Endothelial cell of hepatic sinusoid (primary cell): ENCODE measurements around the gene MRPL20.
"Not testable (repeated sequence)": the region's sequence is repeated elsewhere in the genome, so short reads cannot be mapped to it uniquely, and the experiment has no call there.

Experiments used
- in situ Hi-C: cut with HindIII; loops from 2 replicates; pipeline ENCODE4 v1.10.0; 2017; ENCODE audit warnings: low sequenced_read_pairs

MRPL20 gene

DNA sequence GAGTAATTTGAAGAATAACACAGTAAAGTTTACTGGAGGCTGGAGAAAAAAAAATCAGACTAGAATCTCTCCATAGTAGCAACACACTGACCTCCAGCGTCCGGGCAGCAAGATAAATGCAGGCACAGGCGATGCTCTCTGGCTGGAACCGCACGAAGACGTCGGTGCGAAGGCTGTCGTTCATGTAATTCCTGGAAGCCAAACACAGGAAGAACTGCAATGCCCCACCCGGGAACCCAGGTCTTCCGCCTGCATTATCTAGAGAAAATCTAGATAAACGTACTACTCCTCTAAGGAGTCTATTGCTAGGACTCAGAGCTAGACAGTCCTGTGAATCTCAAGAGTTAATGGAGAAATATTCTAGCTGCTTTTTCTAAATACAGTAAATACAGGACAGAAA, 16.4 kb downstream of the MRPL20 start:
- in situ Hi-C loops: no loop called here

DNA sequence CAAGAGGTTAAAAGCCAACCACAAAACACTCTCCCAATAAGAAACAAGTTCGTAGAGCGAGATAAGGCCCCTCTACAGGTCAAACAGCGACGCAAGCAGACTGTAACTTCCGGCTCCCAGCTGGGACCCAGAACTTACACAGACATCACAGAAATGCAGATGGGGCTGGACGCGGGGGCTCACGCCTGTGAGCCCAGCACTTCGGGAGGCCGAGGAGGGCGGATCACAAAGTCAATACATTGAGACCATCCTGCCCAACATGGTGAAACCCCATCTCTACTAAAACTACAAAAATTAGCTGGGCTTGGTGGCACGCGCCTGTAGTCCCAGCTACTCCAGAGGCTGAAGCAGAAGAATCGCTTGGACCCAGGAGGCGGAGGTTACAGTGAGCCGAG, 19.0 kb downstream of the MRPL20 start:
- in situ Hi-C loops: no loop called here

DNA sequence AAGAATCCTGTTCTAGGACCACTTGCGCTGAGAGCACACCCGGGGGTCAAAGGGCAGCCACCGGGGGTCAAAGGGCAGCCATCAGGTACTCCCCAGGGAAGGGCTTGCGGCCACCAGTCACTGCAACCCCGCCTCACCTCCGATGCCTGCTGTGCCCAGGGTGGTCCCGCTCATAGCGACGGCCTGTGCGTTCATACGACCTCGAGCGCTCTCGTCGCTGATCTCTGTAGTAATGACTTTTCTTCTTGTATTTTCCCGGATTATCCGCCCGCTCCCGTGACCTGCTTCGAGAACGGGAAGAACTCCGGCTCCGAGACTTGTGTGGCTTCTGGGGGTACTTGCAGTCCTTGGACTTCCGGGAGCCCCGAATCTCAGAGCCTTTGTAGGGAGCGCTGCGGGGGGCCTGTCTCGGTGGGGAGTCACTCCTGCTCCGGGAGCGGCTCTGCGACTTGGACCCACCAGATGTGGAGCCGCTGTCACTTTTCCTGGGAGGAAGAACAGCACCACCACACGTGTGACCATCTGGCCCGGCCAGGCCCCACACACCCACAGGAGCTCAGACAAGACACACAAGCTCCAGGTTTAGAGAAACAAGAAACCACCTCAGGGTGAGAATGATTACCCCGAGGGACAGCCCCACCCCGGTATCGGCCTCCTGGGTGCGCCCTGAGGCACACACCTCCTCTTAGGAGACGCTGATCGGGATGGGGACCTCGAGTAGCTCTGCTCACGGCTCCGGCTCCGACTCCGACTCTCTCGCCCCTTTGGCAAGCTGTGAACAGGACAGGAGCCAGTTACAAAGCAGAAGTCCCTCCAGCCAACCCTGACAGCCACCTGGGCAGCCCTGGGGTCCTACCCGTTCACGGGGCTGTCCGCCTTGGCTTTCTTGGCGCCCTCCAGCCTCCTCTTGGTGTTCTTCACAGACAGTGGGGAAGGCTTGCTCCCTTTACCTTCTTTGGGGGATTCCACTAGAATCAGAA, 19.7 kb downstream of the MRPL20 start:
- in situ Hi-C loops: no loop called here

DNA sequence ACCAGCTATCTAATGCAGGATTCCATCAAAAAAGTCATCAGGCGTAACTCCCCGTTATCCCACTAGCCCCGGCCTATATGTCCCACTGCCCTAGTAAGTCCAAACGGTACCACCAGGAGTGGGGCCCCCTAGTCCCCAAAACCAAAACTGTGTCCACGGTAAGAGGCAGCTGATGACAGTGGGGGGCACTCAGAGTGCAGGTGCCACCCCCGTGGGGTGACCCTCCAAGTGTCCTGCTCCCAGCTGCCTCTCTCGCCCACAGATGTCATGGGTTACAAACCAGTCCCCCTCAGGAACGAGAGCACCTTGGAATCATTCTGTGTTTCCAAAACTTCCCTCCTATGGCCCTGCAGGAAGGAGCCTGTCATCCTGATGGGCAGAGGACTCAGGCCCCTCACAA, 21.2 kb downstream of the MRPL20 start:
- in situ Hi-C loops: no loop called here

DNA sequence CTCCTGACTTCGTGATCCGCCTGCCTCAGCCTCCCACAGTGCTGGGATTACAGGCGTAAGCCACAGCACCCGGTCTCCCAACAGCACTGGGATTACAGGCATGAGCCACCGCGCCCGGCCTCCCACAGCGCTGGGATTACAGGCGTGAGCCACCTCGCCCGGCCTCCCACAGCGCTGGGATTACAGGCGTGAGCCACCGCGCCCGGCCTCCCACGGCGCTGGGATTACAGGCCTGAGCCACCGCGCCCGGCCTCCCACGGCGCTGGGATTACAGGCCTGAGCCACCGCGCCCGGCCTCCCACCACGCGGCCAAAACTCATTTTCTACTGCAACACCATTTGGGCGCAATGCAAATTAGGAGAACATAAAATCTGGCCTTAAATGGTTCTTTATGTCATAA, 21.8 kb downstream of the MRPL20 start:
- in situ Hi-C loops: not testable (repeated sequence)

DNA sequence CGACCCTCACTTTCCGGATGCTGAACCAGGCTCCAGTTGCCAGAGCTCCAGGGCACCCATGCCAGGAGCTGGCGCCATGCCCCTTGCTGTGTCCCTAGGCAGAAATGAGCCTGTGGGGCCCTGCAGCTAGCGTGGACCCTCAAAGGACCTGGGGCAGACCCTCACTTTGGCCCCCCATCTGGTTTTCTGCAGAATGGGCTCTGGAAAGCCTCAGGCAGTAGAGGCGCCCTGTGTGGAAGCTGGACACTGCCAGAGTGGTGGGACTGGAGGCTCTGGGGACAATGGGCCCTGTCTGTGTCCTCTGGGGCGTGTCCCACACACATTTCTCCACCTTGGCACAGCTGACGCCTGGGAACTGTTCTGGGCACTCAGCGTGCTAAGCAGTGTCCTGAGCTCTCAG, 25.8 kb downstream of the MRPL20 start:
- in situ Hi-C loops: no loop called here

DNA sequence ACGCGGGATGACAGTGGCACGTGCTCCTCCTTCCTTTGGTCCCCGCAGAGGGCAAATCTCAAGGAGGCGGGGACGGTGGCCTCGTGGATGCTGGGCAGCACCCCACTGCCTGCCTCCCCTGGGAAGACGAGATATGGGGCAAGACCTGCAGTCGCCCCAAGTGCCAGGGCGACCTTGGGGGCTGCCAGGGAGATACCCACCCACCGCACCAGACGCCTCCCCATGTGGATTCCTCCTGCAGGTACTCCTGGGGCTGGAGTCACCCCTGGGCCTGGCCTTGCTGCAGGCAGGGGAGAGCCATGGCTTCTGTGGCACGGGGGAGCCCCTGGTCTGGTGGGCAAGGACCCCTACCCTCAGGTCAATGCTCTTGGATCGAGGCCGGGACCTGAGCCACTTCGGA, 26.2 kb downstream of the MRPL20 start:
- in situ Hi-C loops: no loop called here

DNA sequence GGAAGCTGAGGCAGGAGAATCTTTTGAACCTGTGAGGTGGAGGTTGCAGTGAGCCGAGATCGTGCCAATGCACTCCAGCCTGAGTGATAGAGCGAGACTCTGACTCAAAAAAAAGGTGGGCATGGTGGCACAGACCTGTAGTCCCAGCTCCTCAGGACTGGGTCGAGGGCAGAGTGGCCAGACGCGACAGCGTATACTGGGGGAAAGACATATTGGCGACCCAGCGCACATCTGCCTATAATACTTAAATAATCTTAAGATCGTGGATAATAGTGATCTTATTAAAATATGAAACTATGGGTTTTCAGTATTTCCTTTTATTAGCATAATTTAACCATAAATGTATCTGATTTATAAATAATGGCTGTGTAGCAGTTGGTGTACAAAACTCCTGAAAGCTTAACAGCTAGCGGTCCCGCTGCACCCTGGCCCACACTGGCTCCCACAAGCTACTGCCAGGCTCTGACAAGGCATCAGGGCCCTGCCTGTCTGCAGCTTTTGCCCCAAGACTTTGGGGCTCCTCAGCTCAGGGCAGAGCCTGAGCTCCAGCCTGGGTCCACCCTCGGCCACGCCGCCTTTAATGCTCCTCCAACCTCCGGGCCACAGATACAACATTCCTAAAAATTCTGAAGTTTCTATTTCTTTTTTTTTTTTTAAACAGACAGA, 29.4 kb downstream of the MRPL20 start:
- in situ Hi-C loops: loop anchor here (10.0 kb wide), 4 partner anchors 103 to 177 kb away; partner anchors contain the start of gene UBE2J2

DNA sequence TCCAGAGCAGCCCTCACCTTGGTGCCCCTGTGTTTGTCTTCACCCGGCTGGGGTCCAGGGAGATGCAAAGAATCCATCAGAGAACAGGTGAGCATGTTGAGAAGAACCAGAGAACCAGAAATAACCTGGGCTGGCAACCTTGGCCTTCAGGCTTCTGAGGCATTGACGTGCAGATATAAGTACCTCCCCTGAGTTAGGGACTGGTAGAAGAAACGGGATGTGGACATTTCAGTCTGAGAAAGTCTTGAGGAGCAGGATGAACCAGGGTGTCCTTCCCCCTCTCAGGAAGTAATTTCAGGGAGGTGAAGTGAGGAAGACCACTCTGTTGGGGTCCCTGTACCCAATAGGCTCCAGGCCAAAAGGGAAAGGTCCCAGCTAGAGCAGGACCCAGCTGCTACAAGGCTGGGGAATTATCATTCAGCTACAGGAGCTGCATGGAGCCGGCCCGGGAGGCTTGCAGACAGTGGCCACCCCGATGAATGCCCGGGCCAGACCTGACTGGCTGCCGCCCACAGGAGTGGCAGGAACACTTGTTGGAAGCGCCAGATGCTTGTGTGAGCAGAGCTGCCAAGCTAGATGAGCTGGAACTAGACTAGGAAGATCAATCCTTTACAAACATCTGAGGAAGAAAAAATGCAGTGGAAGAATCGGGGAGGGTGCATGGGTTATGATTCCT, 30.4 kb downstream of the MRPL20 start:
- in situ Hi-C loops: loop anchor here (10.0 kb wide), 4 partner anchors 102 to 178 kb away; partner anchors contain the start of gene UBE2J2

DNA sequence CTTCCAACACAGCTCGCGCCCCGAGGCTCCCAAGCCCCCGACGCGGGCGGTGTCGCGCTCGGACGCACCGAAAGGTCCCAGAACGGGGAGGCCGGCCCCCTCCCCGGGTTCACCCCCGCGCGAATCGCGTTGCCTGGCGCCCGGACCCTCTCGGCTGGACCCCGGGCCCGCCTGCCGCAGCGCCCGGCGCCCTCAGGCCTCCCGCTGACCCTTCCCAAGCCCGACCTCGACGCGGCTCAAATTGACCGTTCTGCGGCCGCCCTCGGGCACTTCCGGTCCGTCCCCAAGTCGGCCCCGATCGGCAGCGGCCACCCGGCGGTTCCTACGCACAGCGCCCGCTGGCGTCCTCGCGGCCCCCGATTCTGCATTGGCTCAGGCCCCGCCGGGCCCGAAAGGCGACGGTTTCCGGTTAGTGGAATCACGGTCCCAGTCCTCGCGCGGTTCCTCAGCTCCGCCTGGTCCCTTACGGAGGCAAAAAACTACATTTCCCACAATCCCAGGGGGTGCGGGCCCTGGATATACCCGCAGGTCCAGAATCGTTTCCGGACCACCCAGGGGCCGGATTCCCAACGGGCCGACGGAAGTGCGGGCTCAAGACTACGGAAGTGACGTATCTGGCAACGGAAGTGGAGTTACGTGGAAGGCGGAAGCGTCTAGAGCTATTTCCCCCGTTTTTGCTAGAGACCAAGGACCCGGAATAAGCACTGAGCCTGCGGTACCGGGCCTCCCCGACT, 32.0 kb downstream of the MRPL20 start, which contains the start of gene AURKAIP1:
TSS of gene AURKAIP1 (minus strand) at position 279 of the 734 bp plus-strand sequence. CDS start 451 bp downstream, outside the sequence.
- in situ Hi-C loops: loop anchor here (5.0 to 10.0 kb wide), 6 partner anchors 77 to 263 kb away; partner anchors contain the start of gene UBE2J2

DNA sequence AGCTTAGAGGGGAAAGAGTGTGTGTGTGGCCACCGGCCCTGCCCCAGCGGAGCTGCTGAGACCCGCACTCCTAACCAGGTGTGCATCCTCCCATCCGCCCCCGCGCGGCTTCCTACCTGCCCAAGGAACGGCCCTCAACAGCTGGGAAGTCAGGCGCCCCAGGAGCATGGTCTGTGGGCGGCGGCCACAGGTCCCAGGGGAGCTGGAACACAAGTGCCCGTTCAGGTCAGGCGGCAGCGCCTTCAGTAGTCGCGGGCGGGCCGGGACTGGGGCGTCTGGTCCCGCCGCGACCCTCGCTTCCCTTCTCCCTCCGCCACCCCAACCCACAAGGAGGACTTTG, 32.5 kb downstream of the MRPL20 start:
- in situ Hi-C loops: loop anchor here (5.0 to 10.0 kb wide), 6 partner anchors 78 to 262 kb away; partner anchors contain the start of gene UBE2J2

DNA sequence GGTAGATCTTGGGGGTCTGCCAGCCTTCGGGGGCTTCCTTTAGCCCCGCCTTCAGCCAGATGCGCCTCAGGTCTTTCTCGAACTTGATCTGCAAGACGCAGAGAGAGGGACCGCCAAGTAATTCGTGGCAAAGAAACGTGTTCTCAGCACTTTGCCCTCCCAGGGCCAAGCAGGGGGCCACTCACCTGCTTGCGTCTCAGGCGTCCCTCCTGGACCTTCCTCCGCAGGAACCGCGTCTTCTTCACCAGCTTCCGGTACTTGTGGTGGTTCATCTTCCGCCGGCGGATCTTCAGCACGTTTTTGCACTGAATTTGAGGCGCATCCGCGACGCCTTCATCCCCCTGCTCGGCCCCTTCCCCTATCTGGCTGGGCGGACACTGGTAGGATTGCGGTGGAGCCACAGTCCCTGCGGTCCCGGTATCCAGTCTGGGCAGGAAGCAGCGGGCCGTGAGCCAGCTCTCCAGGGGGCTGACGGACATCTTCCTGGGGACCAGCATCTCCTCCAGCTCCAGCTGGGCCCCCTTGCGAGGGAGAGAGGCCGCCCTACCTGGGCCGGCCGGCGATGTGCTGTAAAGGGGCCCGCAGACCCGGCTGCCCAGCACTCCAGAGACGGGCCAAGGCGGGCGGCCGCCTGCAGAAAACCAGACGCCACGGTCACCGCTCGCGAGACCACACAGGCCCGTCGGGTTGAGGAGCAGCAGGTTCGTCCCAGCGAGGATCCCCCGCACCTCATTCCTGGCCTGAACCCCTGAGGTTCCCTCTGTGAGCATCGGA, 33.1 kb downstream of the MRPL20 start:
- in situ Hi-C loops: loop anchor here (5.0 to 10.0 kb wide), 6 partner anchors 78 to 262 kb away; partner anchors contain the start of gene UBE2J2

DNA sequence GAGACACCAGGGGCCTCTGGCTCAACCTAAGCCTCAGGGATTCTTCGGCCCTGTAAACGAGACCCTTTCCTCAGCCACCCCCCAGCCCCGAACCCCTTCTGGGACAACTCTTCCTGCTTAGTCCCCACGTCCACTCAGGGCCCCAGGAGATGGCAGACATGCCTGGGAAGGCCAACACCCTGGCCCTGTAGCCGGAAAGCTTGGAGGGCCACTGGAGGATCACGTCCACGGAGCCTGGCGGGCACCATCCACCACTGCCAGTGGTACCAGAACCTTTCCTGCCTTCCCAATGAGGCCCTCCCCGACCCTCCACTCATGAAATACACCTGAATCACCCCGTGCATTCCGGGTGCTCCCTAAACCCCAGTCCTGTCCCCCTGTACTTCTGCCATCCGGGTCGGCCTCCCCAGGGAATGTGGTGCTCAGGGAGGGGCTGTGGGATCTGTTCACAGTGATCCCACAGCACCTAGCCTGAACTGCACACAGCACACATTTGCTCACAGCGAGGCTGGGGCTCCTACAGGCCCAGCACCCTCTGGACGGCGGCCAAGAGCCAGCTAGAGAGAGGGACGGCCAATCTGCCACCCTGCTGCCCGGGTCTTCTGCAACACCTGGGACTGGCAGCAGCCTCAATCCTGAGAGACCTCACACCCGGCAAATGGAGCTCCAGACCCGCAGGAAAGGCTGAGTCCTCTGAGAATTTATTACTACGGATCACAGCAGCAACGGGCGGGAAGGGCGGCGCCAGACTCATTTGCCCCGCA, 33.9 kb downstream of the MRPL20 start:
- in situ Hi-C loops: loop anchor here (5.0 to 10.0 kb wide), 6 partner anchors 79 to 261 kb away; partner anchors contain the start of gene UBE2J2

DNA sequence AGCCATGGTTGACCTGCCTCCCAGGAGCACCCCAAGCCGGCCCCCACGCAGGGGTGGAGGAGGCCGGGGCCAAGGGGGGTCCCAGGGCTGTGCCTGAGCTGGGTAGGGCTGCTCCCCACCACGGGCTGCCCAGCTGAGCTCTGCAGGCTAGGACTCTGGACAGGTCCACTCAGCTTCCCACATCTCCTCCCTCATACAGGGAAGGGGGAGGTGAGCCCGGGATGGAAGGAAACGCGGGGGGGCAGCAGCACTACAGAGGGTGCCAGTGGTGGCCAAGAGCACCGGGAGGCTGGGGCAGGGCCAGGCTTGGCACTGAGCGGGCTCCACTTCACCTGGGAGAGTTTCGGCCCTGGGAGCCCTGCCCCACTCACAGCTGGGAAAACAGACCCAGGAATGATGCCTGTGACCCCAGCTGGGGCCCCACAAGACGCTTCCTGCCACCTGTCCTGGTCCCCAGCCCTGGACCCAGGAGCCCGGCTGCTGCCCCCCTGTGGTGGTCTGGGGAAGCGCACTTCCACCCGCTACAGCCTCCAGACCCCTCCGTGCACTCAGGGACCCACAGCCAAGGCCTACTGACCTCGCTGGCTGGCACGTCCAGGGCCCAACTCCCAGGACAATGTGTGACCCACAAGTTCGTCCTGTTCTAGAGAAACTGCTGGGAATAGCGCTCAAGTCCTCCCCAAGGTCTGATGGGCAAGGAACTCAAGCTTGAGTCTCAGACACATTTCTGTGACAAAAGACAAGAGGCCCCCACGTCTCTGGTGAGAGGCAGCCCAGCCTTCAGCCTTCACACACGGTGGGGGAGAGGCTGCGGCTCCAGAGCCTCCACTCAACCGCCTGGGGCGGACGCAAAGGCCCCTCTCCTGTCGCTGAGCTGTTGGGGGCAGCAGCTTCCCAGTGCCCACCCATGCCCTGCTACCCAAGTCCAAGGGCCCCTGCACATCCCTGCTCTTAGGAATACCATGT, 35.1 kb downstream of the MRPL20 start:
- in situ Hi-C loops: loop anchor here (5.0 to 10.0 kb wide), 6 partner anchors 80 to 260 kb away; partner anchors contain the start of gene UBE2J2

DNA sequence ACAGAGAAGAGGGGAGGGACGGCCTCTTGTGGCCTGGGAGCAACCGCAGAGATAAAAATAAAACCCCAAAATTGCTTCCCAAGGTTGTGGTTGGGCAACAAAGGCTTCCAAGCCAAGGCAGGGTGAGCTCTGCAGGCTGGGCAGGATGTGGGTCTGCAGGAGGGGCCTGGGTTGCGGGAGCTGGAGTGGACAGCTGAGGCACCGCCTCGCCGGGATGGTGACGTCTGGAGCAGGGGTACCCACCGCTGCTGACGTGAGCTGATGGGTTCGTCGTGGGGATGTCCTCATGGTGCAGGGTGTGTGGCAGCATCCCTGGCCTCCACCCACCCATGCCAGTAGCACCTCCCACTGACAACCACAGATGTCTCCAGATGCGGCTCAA, 35.7 kb downstream of the MRPL20 start:
- in situ Hi-C loops: loop anchor here (5.0 to 10.0 kb wide), 6 partner anchors 81 to 259 kb away; partner anchors contain the start of gene UBE2J2

DNA sequence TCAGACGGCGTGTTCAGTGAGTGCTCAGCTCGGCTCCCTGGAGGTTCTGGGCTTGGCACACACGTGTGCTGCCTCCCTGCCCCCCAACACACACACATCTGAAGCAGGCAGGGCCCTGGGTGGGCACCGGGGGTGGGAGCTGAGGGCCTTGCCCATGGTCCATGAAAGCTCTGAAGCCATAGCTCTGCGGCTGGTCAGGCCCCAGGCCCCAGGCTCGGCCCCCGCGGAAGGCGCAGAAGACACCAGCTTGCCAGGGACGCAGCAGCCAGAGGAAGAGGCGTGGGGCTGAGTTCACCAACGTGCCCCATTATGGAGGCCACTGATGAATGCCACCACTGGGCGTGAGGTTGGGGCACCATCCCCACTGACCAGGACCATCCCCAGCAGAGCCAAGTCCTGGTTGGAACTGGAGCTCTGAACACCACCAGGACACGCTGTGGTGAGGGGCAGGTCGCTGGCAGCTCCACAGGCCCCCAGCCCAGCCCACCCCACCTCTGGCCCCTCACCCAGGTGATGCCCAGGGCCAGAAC, 36.3 kb downstream of the MRPL20 start:
- in situ Hi-C loops: loop anchor here (5.0 to 10.0 kb wide), 6 partner anchors 81 to 259 kb away; partner anchors contain the start of gene UBE2J2

DNA sequence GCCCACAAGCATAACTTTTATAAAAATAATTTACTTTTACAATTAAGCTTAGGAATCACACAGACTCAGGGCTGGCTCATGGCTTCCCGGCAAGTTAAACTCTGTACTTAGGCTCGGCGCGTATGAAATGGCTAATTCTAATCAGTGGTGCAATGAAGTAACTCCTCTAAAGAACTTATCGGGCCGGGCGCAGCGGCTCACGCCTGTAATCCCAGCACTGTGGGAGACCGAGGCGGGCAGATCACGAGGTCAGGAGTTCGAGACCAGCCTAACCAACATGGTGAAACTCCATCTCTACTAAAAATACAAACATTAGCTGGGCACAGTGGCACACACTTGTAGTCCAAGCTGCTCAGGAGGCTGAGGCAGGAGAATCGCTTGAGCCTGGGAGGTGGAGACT, 37.0 kb downstream of the MRPL20 start:
- in situ Hi-C loops: loop anchor here (5.0 to 10.0 kb wide), 6 partner anchors 82 to 258 kb away; partner anchors contain the start of gene UBE2J2
